Neural progenitor cell (in vitro differentiated cells): ENCODE data around the gene SKIC3. TPM values are rescaled to one million over a fixed set of nuclear protein-coding genes. Genes with fewer than 3 reads are reported as not detected.
A peak's percentile ranks its signal among the peaks of the same experiment; 100 is the strongest.

Experiments used
- DNase-seq: peaks from one replicate; pipeline ENCODE4 v3.0.0-alpha.2; 2016; ENCODE audit warnings: low spot score
- H2AFZ ChIP-seq: fragments of 200-600 bp; sonication (generic); replicated peaks from 2 replicates; pipeline ENCODE4 v1.6.1; 2016; ENCODE audit warnings: antibody characterized with exemption
- H3F3A ChIP-seq: fragments of 200-600 bp; sonication (generic); 2 replicates; pipeline ENCODE4 v1.6.1; 2016; ENCODE audit warnings: antibody characterized with exemption, low read depth
- H3K27ac ChIP-seq: fragments of 200-600 bp; sonication (generic); 2 replicates; pipeline ENCODE4 v1.5.1; 2016; ENCODE audit warnings: mild to moderate bottlenecking
- H3K27me3 ChIP-seq: fragments of 200-600 bp; sonication (generic); 2 replicates; pipeline ENCODE4 v1.6.1; 2016; ENCODE audit warnings: mild to moderate bottlenecking, moderate library complexity
- H3K36me3 ChIP-seq: fragments of 200-600 bp; sonication (generic); 2 replicates; pipeline ENCODE4 v1.5.1; 2016
- H3K4me1 ChIP-seq: fragments of 200-600 bp; sonication (generic); 2 replicates; pipeline ENCODE4 v1.6.1; 2016; ENCODE audit warnings: mixed run types
- H3K4me2 ChIP-seq: fragments of 200-600 bp; sonication (generic); 2 replicates; pipeline ENCODE4 v1.6.1; 2016
- H3K4me3 ChIP-seq: fragments of 200-600 bp; sonication (generic); 2 replicates; pipeline ENCODE4 v1.5.1; 2016
- H3K79me2 ChIP-seq: fragments of 200-600 bp; sonication (generic); 2 replicates; pipeline ENCODE4 v1.6.1; 2016; ENCODE audit warnings: low read depth
- H3K9ac ChIP-seq: fragments of 200-600 bp; sonication (generic); 2 replicates; pipeline ENCODE4 v1.6.1; 2016
- H3K9me3 ChIP-seq: fragments of 200-600 bp; sonication (generic); 2 replicates; pipeline ENCODE4 v1.5.1; 2016; ENCODE audit warnings: low read depth
- H4K20me1 ChIP-seq: fragments of 200-600 bp; sonication (generic); 2 replicates; pipeline ENCODE4 v1.6.1; 2016; ENCODE audit warnings: low read depth
- H3K27ac Mint-ChIP-seq: 3 replicates; pipeline ENCODE4 v1.8.0; 2021; ENCODE audit warnings: mixed read lengths
- H3K27me3 Mint-ChIP-seq: 2 replicates; pipeline ENCODE4 v1.8.0; 2022; ENCODE audit warnings: low read depth, mild to moderate bottlenecking, inconsistent platforms, moderate library complexity, mixed read lengths; ENCODE audit not compliant: insufficient read depth
- H3K36me3 Mint-ChIP-seq: 3 replicates; pipeline ENCODE4 v1.8.0; 2021; ENCODE audit warnings: mixed read lengths
- H3K4me1 Mint-ChIP-seq: 3 replicates; pipeline ENCODE4 v1.8.0; 2021; ENCODE audit warnings: mixed read lengths
- H3K4me3 Mint-ChIP-seq: 3 replicates; pipeline ENCODE4 v1.8.0; 2021; ENCODE audit warnings: mild to moderate bottlenecking, moderate library complexity, mixed read lengths
- H3K9me3 Mint-ChIP-seq: 3 replicates; pipeline ENCODE4 v1.8.0; 2020; ENCODE audit warnings: mixed read lengths
- EZH2 ChIP-seq: fragments of 200-600 bp; sonication (generic); IDR thresholded peaks from 2 replicates; pipeline ENCODE4 v1.6.1; 2017; ENCODE audit warnings: antibody characterized with exemption, mild to moderate bottlenecking, moderate library complexity
- EZH2phosphoT487 ChIP-seq: fragments of 200-600 bp; sonication (generic); IDR thresholded peaks from 2 replicates; pipeline ENCODE4 v1.6.1; 2017; ENCODE audit warnings: antibody characterized with exemption
- total RNA-seq: library from RNA; depleted of rRNA; stranded (reverse); fragments of >200 nt; gene quantifications from 2 replicates; pipeline ENCODE4 v1.2.3, GENCODE V29; 2015; ENCODE audit warnings: low replicate concordance
- TF ChIP-seq, protein P1 (sequence below): fragments of 200-600 bp; sonication (generic); IDR thresholded peaks from 2 replicates; pipeline ENCODE4 v1.5.1; 2017; ENCODE audit warnings: antibody characterized with exemption, mild to moderate bottlenecking

SKIC3 gene
- 101 and 132 TPM in 2 replicates for total RNA-seq

DNA sequence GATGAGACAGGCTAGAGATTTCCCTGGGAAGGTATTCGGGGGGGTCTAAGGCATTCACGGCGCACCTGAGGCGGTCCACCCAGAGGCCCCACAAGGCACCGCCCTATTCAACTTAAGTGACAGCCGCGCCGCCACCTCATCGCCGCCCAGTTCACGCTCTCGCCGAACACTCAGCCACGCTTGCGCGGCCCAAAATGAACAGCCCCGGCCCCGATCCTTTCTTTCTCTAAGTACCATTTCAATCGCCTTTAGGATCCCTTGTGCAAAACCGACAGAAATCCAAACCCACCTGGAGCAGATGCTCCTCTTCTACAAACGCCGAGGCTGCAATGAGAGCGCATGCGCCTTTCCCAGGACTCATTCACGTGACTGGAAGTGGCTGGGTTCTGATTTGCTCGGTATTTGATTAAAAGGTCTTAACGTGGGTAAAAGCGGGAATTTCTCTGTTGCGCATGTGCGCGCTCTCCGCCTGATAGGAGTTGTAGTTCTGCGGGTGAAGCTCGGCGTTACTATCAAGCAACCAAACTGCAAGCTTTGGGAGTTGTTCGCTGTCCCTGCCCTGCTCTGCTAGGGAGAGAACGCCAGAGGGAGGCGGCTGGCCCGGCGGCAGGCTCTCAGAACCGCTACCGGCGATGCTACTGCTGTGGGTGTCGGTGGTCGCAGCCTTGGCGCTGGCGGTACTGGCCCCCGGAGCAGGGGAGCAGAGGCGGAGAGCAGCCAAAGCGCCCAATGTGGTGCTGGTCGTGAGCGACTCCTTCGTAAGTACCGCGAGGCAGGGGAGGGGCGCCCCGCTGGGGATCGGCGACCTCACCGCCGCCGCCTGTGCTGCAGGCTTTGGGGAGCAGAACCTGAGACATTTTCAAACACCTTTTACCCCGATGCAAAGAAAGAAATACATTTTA lies at the start of gene SKIC3, which contains the start of gene ARSK:
TSS of gene SKIC3 (minus strand) at position 331 of the 902 bp plus-strand sequence. CDS start 7,827 bp downstream, outside the sequence.
TSS of gene ARSK (plus strand) at position 455 of the 902 bp plus-strand sequence. CDS start at position 633, 178 bp downstream.
- H3K27me3 ChIP-seq: no peaks in the 10 kb centered on the region
- H3K9me3 ChIP-seq: no peaks in the 10 kb centered on the region
- TF ChIP-seq EZH2phosphoT487 (no peak), EZH2 (no peak)
- TF ChIP-seq, protein P1, sequence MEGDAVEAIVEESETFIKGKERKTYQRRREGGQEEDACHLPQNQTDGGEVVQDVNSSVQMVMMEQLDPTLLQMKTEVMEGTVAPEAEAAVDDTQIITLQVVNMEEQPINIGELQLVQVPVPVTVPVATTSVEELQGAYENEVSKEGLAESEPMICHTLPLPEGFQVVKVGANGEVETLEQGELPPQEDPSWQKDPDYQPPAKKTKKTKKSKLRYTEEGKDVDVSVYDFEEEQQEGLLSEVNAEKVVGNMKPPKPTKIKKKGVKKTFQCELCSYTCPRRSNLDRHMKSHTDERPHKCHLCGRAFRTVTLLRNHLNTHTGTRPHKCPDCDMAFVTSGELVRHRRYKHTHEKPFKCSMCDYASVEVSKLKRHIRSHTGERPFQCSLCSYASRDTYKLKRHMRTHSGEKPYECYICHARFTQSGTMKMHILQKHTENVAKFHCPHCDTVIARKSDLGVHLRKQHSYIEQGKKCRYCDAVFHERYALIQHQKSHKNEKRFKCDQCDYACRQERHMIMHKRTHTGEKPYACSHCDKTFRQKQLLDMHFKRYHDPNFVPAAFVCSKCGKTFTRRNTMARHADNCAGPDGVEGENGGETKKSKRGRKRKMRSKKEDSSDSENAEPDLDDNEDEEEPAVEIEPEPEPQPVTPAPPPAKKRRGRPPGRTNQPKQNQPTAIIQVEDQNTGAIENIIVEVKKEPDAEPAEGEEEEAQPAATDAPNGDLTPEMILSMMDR: peak; percentile 42
- peak within 1 kb of the TSS; percentile 58 for H3K9ac ChIP-seq
- Mint-ChIP-seq H3K4me1 (peaks cover 17% of the 10 kb centered on the region), H3K27ac (peak within 1 kb of the TSS; percentile 92), H3K4me3 (peak within 1 kb of the TSS; percentile 98), H3K36me3 (peaks cover 11% of the 10 kb centered on the region), H3K9me3 (no peaks in the 10 kb centered on the region), H3K27me3 (peaks cover 3% of the 10 kb centered on the region)
- peak within 1 kb of the TSS; percentile 92 for H3K4me2 ChIP-seq
- H3K36me3 ChIP-seq: no peaks in the 10 kb centered on the region
- H3K27ac ChIP-seq: peak within 1 kb of the TSS; percentile 78
- peaks cover 74% of the 10 kb centered on the region for H3K79me2 ChIP-seq
- peaks cover 7% of the 10 kb centered on the region for H3K4me1 ChIP-seq
- no peaks in the 10 kb centered on the region for H4K20me1 ChIP-seq
- DNase-seq: peak; percentile 98
- peak within 1 kb of the TSS; percentile 98 for H2AFZ ChIP-seq
- peaks cover 7% of the 10 kb centered on the region for H3F3A ChIP-seq
- peak within 1 kb of the TSS; percentile 70 for H3K4me3 ChIP-seq

DNA sequence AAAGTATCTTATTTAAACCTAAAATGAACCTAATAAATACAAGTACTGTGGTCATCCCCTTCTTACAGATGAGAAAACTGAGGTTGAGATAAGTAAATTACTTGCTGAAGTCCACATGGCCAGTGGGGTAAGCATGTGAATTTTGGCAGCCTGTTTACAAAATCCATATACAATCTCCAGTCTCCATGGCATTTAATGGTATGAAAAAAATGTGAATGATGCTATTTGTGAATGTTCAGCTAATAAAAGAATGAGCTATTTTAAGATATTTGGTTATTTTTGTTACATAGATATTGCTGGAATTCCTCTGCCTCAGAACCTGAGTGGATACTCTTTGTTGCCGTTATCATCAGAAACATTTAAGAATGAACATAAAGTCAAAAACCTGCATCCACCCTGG lies 45.8 kb upstream of the SKIC3 start:
- H2AFZ ChIP-seq: no peak overlapping the region
- H4K20me1 ChIP-seq: no peaks in the 10 kb centered on the region
- H3K4me3 Mint-ChIP-seq: no peak overlapping the region
- H3K27ac Mint-ChIP-seq: no peak overlapping the region
- no peak overlapping the region for H3K27ac ChIP-seq
- no peaks in the 10 kb centered on the region for H3K27me3 Mint-ChIP-seq
- no peak for TF ChIP-seq EZH2
- TF ChIP-seq EZH2phosphoT487: no peak
- TF ChIP-seq, protein P1: no peak
- H3K4me2 ChIP-seq: no peak overlapping the region
- no peaks in the 10 kb centered on the region for H3K4me1 ChIP-seq
- no peak for DNase-seq
- H3K79me2 ChIP-seq: no peaks in the 10 kb centered on the region
- no peaks in the 10 kb centered on the region for H3K9me3 ChIP-seq
- peaks cover 1% of the 10 kb centered on the region for H3K36me3 Mint-ChIP-seq
- no peaks in the 10 kb centered on the region for H3K4me1 Mint-ChIP-seq
- no peak overlapping the region for H3K4me3 ChIP-seq
- H3F3A ChIP-seq: no peaks in the 10 kb centered on the region
- H3K27me3 ChIP-seq: no peaks in the 10 kb centered on the region
- no peak overlapping the region for H3K9ac ChIP-seq
- H3K36me3 ChIP-seq: no peaks in the 10 kb centered on the region
- no peaks in the 10 kb centered on the region for H3K9me3 Mint-ChIP-seq

DNA sequence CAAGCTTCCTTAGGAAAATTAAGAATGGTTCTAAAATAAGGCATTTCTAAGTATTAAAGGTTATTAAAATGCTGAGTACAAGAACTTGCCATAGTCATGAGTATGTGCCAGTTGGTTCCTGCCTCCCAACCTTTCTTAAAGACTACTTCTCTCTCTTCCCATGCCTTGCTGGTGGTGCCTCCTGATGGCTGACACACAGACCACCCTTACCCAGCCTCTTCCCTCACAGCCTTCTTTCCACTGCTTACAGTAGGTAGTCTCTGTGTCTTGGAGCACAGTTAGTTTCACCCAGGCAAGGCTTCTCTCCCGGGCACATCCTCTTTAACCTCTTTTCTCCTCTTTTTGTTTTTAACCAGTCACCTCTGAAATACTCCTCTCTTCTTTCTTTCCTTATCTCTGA lies 44.5 kb upstream of the SKIC3 start:
- H3K9ac ChIP-seq: no peak overlapping the region
- no peaks in the 10 kb centered on the region for H3K4me1 ChIP-seq
- no peaks in the 10 kb centered on the region for H3K27me3 ChIP-seq
- no peak overlapping the region for H2AFZ ChIP-seq
- Mint-ChIP-seq H3K27me3 (no peaks in the 10 kb centered on the region), H3K27ac (no peak overlapping the region), H3K4me3 (no peak overlapping the region), H3K36me3 (peaks cover 1% of the 10 kb centered on the region), H3K4me1 (no peaks in the 10 kb centered on the region), H3K9me3 (no peaks in the 10 kb centered on the region)
- H3K79me2 ChIP-seq: no peaks in the 10 kb centered on the region
- no peaks in the 10 kb centered on the region for H3K36me3 ChIP-seq
- no peak for DNase-seq
- no peaks in the 10 kb centered on the region for H4K20me1 ChIP-seq
- no peaks in the 10 kb centered on the region for H3K9me3 ChIP-seq
- H3K4me2 ChIP-seq: no peak overlapping the region
- TF ChIP-seq, protein P1: no peak
- TF ChIP-seq EZH2: no peak
- no peak for TF ChIP-seq EZH2phosphoT487
- no peak overlapping the region for H3K4me3 ChIP-seq
- no peak overlapping the region for H3K27ac ChIP-seq
- H3F3A ChIP-seq: no peaks in the 10 kb centered on the region
